D721Med (cell line): ENCODE measurements around the gene ESRRA.

Experiments used
- DNase-seq: peaks from one replicate; pipeline ENCODE4 v3.0.0; 2011; ENCODE audit warnings: low spot score; ENCODE audit not compliant: insufficient read length
- FAIRE-seq: peaks from 2 replicates; lab custom pipeline; 2011; peaks lifted over from hg19 to GRCh38; lab: Jason Lieb, UNC
- CTCF ChIP-seq: IDR thresholded peaks from 2 replicates; pipeline ENCODE4 v1.5.1; 2012; ENCODE audit warnings: mild to moderate bottlenecking, control low read depth; ENCODE audit not compliant: insufficient read depth; ENCODE audit errors: missing control alignments

The ESRRA gene

GRCh38 chr11:64296236-64296635, 9.1 kb upstream of the ESRRA start:
- FAIRE-seq (no peak), DNase-seq (no peak)
- no peak for TF ChIP-seq CTCF

GRCh38 chr11:64296830-64297698, 8.3 kb upstream of the ESRRA start:
- FAIRE-seq, result no peak
- no peak for DNase-seq
- TF ChIP-seq CTCF, result no peak

GRCh38 chr11:64297699-64298358, 7.5 kb upstream of the ESRRA start:
- DNase-seq (no peak), FAIRE-seq (no peak)
- no peak for TF ChIP-seq CTCF

GRCh38 chr11:64298966-64299846, 6.1 kb upstream of the ESRRA start:
- TF ChIP-seq CTCF, result no peak
- FAIRE-seq (no peak), DNase-seq (no peak)

GRCh38 chr11:64299847-64300648, 5.3 kb upstream of the ESRRA start, which contains the start of gene CATSPERZ:
TSS of gene CATSPERZ (plus strand) at chr11:64300358. CDS start at chr11:64300411, 53 bp downstream.
- no peak for FAIRE-seq
- DNase-seq, result no peak
- TF ChIP-seq CTCF, result no peak
